Activated naive CD4-positive, alpha-beta T cell treated with anti-CD3 and anti-CD28 coated beads for 36 hours (primary cell): ENCODE results near the gene ZNF710. TPM values are rescaled to one million over a fixed set of nuclear protein-coding genes. Genes with fewer than 3 reads are reported as not detected.

Experiments used
- CTCF ChIA-PET: fragments of 350-600 bp; sonication (Branson Sonifier 250); formaldehyde crosslinking; loops from one replicate; lab custom pipeline; 2021; ENCODE audit warnings: antibody characterized with exemption; lab: Charles Lee
- DNase-seq: peaks from one replicate; pipeline ENCODE4 v3.0.0-alpha.2; 2020
- H3K27ac Mint-ChIP-seq: one replicate; pipeline ENCODE4 v1.8.0; 2021; ENCODE audit warnings: mild to moderate bottlenecking, mixed read lengths
- H3K27me3 Mint-ChIP-seq: one replicate; pipeline ENCODE4 v1.8.0; 2021; ENCODE audit warnings: low read depth, mixed read lengths
- H3K36me3 Mint-ChIP-seq: one replicate; pipeline ENCODE4 v1.8.0; 2021; ENCODE audit warnings: low read depth, mixed read lengths
- H3K4me1 Mint-ChIP-seq: one replicate; pipeline ENCODE4 v1.8.0; 2021; ENCODE audit warnings: low read depth, mixed read lengths
- H3K4me3 Mint-ChIP-seq: one replicate; pipeline ENCODE4 v1.8.0; 2021; ENCODE audit warnings: mild to moderate bottlenecking, moderate library complexity, mixed read lengths
- H3K9me3 Mint-ChIP-seq: one replicate; pipeline ENCODE4 v1.8.0; 2021; ENCODE audit warnings: mixed read lengths
- intact Hi-C: fragments of 100-400 bp; cut with micrococcal nuclease; formaldehyde crosslinking; loops from one replicate; pipeline ENCODE4 v1.15.1; 2023
- total RNA-seq, 2 experiments: library from RNA; stranded (reverse); gene quantifications; one replicate each; pipeline ENCODE4 v1.2.3, GENCODE V29; 2021

The ZNF710 gene
- total RNA-seq, 2 experiments from 2014 or later: 17.3 to 19.8 TPM

DNA sequence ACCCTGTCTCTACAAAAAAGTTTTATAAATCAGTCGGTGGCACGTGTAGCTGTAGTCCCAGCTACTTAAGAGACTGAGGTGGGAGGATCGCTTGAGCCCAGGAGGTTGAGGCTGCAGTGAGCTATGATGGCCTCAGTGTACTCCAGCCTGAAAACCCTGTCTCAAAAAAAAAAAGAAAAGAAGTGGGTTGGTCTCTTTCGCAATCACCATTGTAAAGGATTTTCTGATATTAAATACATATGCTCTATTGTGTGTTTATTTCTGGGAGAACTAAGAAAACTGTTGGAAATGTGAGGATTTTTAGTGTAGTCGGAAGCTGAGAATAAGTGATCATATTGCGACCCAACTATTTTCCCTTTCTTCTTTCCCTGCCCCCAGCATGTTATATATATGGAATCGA is 7.5 kb downstream of the ZNF710 start:
- H3K4me1 Mint-ChIP-seq: peaks cover 66% of the 10 kb centered on the region
- intact Hi-C loops: loop anchor here (10.0 kb wide), 1 partner anchor 1384 kb away; the partner anchor contains the start of gene AEN

DNA sequence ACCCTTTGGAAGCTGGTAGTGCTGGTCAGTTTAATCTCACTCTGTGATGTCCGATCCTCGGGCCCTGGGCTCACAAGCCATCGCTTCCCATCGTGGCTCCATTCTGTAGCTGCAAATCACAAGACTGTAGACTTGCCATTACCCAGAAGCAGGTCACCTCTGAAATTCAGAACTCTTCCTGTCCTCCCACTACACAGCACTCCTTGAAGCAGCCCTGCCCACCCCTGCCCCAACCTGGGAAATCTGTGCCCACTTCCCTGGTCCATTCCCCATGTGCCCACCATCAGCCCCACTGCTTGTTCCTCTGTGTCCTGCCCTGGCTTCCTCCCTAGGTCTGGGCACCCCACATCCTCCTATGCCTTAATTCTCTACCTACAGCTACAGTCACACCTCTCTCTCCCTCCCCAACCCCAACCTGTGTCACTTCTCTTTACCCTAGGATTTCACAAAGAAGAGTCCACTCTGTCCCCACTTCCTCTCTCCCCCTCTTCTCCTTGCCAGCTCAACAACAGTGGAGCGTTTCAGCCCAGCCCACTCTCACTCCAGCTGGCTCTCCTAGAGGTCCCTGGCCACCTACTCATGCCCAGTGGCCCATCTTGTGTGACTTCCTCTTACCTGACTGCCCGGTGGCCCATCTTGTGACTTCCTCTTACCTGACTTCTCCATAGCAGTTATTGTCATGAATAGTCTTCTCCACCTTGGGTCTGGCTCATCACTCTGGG is 8.3 kb downstream of the ZNF710 start:
- intact Hi-C loops: loop anchor here (10.0 kb wide), 1 partner anchor 1385 kb away; the partner anchor contains the start of gene AEN
- H3K27ac Mint-ChIP-seq: no peak overlapping the region
- H3K9me3 Mint-ChIP-seq: peaks cover 8% of the 10 kb centered on the region
- peaks cover 62% of the 10 kb centered on the region for H3K4me1 Mint-ChIP-seq
- H3K36me3 Mint-ChIP-seq: peaks cover 16% of the 10 kb centered on the region
- H3K4me3 Mint-ChIP-seq: no peak overlapping the region
- no peaks in the 10 kb centered on the region for H3K27me3 Mint-ChIP-seq
- no peak for DNase-seq
- CTCF ChIA-PET: interaction anchor here (0.6 to 0.9 kb wide), 3 partner anchors 8 to 253 kb away, joined by 3 to 4 read pairs (median 3); partner anchors contain the start of gene ZNF710

More for the DNA sequence above, 7.5 kb downstream of the ZNF710 start:
- Mint-ChIP-seq H3K4me3 (no peak overlapping the region), H3K36me3 (peaks cover 16% of the 10 kb centered on the region), H3K9me3 (peaks cover 7% of the 10 kb centered on the region), H3K27ac (no peak overlapping the region), H3K27me3 (no peaks in the 10 kb centered on the region)
- CTCF ChIA-PET: interaction anchor here (0.6 to 1.0 kb wide), 2 partner anchors 62 to 63 kb away, joined by 3 read pairs; no protein-coding TSS in a partner anchor
- DNase-seq: no peak

DNA sequence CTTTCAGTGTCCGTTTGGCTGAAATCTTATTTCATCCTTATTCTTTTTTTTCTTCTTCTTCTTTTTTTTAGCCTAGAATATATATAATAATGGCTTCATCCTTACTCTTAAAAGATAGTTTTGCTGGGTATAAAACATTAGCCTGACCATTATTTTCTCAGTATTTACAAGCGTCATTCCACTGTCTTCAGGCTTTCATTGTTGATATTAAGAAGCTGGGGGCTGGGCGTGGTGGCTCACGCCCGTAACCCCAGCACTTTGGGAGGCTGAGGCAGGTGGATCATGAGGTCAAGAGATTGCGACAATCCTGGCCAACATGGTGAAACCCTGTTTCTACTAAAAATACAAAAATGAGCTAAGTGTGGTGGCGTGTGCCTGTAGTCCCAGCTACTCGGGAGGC is 10.6 kb downstream of the ZNF710 start:
- intact Hi-C loops: no loop called here
- no peaks in the 10 kb centered on the region for H3K27me3 Mint-ChIP-seq
- DNase-seq: no peak
- peaks cover 8% of the 10 kb centered on the region for H3K9me3 Mint-ChIP-seq
- H3K36me3 Mint-ChIP-seq: peaks cover 16% of the 10 kb centered on the region
- no peak overlapping the region for H3K27ac Mint-ChIP-seq
- H3K4me1 Mint-ChIP-seq: peaks cover 54% of the 10 kb centered on the region
- CTCF ChIA-PET: no interaction called here
- no peak overlapping the region for H3K4me3 Mint-ChIP-seq

DNA sequence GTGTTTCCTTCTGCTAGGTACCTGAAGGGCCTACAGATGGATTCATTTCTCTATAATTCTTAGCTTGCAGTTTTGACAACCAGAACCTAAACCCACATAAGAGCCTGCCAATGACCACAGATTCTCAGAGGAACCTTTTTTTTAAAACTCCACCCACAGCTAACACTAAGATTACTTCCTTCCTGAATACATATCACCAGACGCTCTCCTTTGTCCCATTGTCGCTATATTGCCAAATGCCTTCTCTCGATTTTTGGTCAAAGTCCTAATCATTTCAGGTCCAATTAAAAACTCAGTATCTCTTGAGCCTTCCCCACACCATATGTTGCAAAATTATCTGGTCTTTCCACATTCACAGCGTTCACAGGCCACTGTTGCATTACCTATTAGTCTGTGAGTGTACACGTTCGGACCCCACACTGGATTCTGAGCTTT is 12.4 kb downstream of the ZNF710 start:
- intact Hi-C loops: loop anchor here (1.0 kb wide), 1 partner anchor 9 kb away; no protein-coding TSS in a partner anchor
- Mint-ChIP-seq H3K36me3 (peaks cover 16% of the 10 kb centered on the region), H3K4me3 (no peak overlapping the region), H3K9me3 (peaks cover 8% of the 10 kb centered on the region), H3K27ac (no peak overlapping the region), H3K27me3 (no peaks in the 10 kb centered on the region), H3K4me1 (peaks cover 57% of the 10 kb centered on the region)
- CTCF ChIA-PET: no interaction called here
- no peak for DNase-seq

DNA sequence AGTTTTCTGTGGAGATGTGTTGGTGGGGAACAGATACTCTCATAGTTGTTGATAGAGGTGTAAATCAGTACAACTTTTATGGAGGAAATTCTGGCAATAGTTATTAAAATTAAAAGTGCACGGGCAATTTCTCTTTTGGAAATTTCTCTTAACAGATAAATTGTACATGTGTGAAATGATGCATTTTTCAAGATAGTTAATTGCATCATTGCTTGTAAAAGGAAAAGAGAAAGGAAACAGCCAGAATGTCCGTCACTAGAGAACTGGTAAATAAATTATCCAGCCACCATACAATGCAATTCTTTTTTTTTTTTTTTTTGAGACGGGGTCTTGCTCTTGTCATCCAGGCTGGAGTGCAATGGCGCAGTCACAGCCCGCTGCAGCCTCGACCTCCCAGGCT is 14.2 kb downstream of the ZNF710 start:
- H3K27ac Mint-ChIP-seq: no peak overlapping the region
- H3K4me1 Mint-ChIP-seq: peaks cover 46% of the 10 kb centered on the region
- H3K4me3 Mint-ChIP-seq: no peak overlapping the region
- no peak for DNase-seq
- no peaks in the 10 kb centered on the region for H3K27me3 Mint-ChIP-seq
- peaks cover 14% of the 10 kb centered on the region for H3K36me3 Mint-ChIP-seq
- intact Hi-C loops: no loop called here
- peaks cover 8% of the 10 kb centered on the region for H3K9me3 Mint-ChIP-seq
- CTCF ChIA-PET: no interaction called here

DNA sequence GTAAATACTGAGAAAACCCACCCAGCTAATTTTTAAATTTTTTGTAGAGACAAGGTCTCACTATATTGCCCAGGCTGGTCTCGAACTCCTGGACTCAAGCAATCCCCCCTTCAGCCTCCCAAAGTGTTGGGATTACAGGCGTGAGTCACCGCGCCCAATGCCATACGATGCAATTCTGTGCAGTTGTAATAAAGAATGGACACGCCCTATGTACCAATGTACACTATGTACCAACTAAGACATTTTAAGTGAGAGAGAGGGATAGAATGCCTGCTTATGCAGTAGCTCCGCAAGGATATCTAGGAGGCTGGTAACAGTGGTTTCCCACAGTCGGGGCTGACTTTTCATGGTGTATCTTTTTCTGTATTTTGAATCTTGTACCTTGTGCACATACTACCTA is 14.6 kb downstream of the ZNF710 start:
- Mint-ChIP-seq H3K27me3 (no peaks in the 10 kb centered on the region), H3K4me1 (peaks cover 47% of the 10 kb centered on the region), H3K36me3 (peaks cover 14% of the 10 kb centered on the region), H3K4me3 (no peak overlapping the region), H3K27ac (no peak overlapping the region), H3K9me3 (peaks cover 8% of the 10 kb centered on the region)
- intact Hi-C loops: no loop called here
- no peak for DNase-seq
- CTCF ChIA-PET: no interaction called here

DNA sequence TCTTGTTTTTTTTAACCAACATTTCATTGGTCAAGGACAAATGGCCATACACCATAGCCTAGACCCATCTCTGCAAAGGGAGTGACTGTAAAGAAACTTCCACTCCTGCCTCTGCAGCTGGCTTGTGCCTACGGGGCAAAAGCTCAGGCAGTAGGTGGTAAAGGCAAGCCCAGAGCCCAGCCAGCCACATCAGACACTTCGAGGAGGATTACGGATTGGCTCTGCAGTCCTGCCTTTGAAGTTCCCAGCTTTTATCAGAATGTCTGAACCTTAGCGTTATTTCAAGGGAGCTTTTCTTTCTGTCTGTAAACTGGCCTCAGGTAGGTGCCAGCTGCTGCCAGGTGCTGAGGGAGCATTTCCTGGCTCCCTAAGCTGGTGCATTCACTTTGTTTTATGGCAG is 15.6 kb downstream of the ZNF710 start:
- H3K4me3 Mint-ChIP-seq: no peak overlapping the region
- H3K36me3 Mint-ChIP-seq: peaks cover 8% of the 10 kb centered on the region
- CTCF ChIA-PET: no interaction called here
- no peaks in the 10 kb centered on the region for H3K27me3 Mint-ChIP-seq
- H3K9me3 Mint-ChIP-seq: peaks cover 7% of the 10 kb centered on the region
- no peak for DNase-seq
- H3K27ac Mint-ChIP-seq: no peak overlapping the region
- peaks cover 46% of the 10 kb centered on the region for H3K4me1 Mint-ChIP-seq
- intact Hi-C loops: no loop called here

DNA sequence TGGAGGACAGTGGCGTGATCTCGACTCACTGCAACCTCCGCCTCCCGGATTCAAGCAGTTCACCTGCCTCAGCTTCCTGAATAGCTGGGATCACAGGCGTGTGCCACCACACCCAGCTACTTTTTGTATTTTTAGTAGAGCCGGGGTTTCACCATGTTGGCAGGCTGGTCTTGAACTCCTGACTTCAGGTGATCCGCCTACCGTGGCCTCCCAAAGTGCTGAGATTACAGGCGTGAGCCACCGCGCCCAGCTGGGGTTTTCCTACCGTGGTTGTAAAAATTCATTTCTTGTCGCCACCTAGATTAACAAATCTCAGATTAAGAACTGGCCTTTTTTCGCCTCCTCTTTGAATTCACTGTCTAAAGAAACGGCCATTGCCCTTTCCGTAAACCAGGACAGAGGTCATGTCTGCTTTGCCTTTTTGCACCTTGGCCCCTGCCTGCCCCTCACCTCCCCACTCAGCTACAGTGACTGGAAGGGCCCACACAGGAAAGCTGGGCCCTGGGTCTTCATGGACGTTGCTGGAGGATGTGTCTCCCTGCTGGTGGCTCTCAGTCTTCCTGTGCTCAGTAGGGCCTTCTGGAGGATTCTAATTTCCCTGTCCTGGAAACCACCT is 17.2 kb downstream of the ZNF710 start:
- H3K27ac Mint-ChIP-seq: no peak overlapping the region
- intact Hi-C loops: no loop called here
- H3K27me3 Mint-ChIP-seq: no peaks in the 10 kb centered on the region
- H3K4me1 Mint-ChIP-seq: peaks cover 42% of the 10 kb centered on the region
- no peak overlapping the region for H3K4me3 Mint-ChIP-seq
- H3K36me3 Mint-ChIP-seq: peaks cover 2% of the 10 kb centered on the region
- CTCF ChIA-PET: interaction anchor here (1.0 to 1.3 kb wide), 3 partner anchors 13 to 143 kb away, joined by 3 read pairs; no protein-coding TSS in a partner anchor
- DNase-seq: no peak
- peaks cover 2% of the 10 kb centered on the region for H3K9me3 Mint-ChIP-seq

DNA sequence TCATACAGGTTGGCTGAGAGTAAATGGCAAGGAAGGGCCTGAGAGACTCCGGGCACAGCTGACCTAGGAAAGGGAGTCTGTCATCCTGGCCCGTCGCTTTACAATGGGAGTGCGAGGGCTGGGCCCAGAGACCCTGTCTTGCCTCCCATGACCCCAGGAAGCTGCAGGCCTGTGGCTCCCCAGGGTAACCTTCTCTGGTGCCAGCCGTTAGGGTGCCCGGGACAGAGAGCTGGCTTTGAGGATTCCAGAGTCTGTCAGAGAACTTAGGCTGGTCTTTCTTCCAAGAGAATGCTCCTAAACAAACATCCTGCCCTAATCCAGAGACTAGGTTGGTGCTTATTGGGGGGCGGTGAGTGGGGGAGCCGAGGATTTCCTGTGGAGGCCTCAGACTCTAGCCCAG is 18.5 kb downstream of the ZNF710 start:
- no peak for DNase-seq
- intact Hi-C loops: no loop called here
- H3K4me3 Mint-ChIP-seq: no peak overlapping the region
- no peaks in the 10 kb centered on the region for H3K27me3 Mint-ChIP-seq
- H3K4me1 Mint-ChIP-seq: peaks cover 36% of the 10 kb centered on the region
- CTCF ChIA-PET: no interaction called here
- no peaks in the 10 kb centered on the region for H3K9me3 Mint-ChIP-seq
- no peaks in the 10 kb centered on the region for H3K36me3 Mint-ChIP-seq
- no peak overlapping the region for H3K27ac Mint-ChIP-seq

DNA sequence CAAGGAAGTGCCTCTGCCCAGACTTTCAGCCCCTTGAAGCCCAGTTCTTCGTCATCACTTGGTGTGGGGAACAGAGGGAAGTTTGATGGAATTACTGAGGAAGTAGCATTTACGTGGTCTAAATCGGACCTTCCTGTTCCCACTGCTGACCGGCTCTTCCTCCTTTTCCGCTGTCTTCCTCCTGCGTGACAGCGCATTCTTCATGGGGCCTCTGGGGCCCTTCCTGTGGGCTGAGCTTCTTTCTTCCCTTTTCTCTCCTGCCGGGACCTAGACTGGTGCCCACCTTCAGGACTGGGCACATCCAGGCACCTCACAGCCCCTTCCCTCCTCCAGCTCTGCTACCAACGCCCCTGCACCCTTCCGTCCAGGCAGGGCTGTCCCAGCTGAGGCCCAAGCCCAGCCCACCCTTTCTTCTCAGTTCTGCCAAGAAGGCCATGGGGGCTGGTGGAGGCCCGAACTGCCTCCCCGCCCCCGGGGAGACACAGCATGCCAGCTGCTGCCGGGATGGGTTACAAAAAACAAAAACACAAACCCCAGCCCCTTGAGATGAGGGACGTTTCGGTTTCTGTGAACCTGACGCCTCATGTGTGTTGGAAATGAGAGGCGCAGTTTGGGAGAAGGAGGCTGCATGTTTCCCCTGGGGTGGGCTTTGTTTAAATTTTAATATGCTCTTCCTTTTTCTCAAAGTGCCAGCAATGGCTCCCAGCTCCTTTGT is 19.1 kb downstream of the ZNF710 start:
- CTCF ChIA-PET: no interaction called here
- no peaks in the 10 kb centered on the region for H3K36me3 Mint-ChIP-seq
- peaks cover 36% of the 10 kb centered on the region for H3K4me1 Mint-ChIP-seq
- H3K27me3 Mint-ChIP-seq: no peaks in the 10 kb centered on the region
- H3K9me3 Mint-ChIP-seq: no peaks in the 10 kb centered on the region
- H3K4me3 Mint-ChIP-seq: no peak overlapping the region
- no peak overlapping the region for H3K27ac Mint-ChIP-seq
- DNase-seq: no peak
- intact Hi-C loops: no loop called here

DNA sequence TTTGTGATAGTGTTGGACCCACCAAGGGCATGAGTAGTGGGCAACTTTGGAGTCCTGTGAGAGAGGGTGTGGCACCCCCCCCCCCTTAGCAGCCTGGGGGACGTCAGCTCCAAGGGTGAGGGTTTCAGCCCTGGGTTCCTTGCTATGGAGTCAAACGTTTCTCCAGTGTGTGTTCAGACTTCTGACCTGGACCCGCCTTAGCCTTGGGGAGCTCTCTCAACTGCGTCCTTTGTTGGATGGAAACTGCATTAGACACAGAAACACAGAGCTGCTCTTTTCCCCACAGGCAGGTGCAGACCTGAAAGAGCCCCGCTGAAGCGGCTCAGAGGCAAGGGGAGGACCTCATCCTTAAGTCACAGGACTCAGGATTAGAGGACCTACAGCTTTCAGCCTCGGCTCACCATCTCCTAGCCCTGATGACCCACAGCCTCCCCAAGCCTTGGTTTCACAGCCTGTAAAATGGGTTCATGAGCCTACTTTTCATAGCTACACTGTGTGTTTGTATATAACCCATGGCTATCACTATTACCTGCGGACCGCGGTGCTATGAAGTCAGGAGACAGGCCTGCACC is 19.9 kb downstream of the ZNF710 start:
- Mint-ChIP-seq H3K27me3 (no peaks in the 10 kb centered on the region), H3K36me3 (no peaks in the 10 kb centered on the region), H3K4me3 (no peak overlapping the region), H3K9me3 (no peaks in the 10 kb centered on the region), H3K4me1 (peaks cover 31% of the 10 kb centered on the region), H3K27ac (no peak overlapping the region)
- CTCF ChIA-PET: no interaction called here
- no peak for DNase-seq
- intact Hi-C loops: no loop called here

DNA sequence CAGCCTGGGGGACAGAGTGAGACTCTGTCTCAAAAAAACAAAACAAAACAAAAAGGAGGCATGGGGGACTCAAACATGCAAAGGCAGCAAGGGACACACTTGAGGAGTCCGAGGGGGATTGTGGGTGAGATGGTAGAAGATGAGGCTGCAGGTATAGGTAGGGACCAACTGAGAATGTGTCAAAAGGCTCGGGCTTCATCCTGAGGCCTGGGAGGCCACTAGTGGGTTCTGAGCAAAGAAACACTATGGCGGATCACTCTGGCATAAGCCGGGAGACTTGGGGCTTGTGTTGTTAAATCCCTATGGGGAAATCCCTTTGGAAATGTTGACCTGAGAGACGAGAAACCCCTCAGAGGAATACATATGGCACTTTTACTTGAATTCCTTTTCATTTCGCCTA is 21.2 kb downstream of the ZNF710 start:
- no peak overlapping the region for H3K27ac Mint-ChIP-seq
- no peak for DNase-seq

More for the DNA sequence above, 21.2 kb downstream of the ZNF710 start:
- intact Hi-C loops: no loop called here
- Mint-ChIP-seq H3K4me1 (peaks cover 21% of the 10 kb centered on the region), H3K36me3 (no peaks in the 10 kb centered on the region), H3K9me3 (no peaks in the 10 kb centered on the region), H3K4me3 (no peak overlapping the region), H3K27me3 (no peaks in the 10 kb centered on the region)
- CTCF ChIA-PET: no interaction called here
